GM10847 (cell line): Measurements from ENCODE around the gene CYP27B1.

ENCODE experiments used
- POLR2A ChIP-seq: IDR thresholded peaks from 2 replicates; pipeline ENCODE4 v1.6.1; 2011; ENCODE audit not compliant: insufficient read length; ENCODE audit errors: extremely low read depth

CYP27B1 gene

GRCh38 chr12:57760347-57760982 lies 6.4 kb downstream of the CYP27B1 start:
- no peak for TF ChIP-seq POLR2A

GRCh38 chr12:57759360-57759980 lies 7.4 kb downstream of the CYP27B1 start:
- TF ChIP-seq POLR2A = no peak

GRCh38 chr12:57758552-57759359 lies 8.1 kb downstream of the CYP27B1 start:
- no peak for TF ChIP-seq POLR2A

- TF ChIP-seq POLR2A = no peak
Observed at GRCh38 chr12:57757771-57758170, 9.1 kb downstream of the CYP27B1 start.

- no peak for TF ChIP-seq POLR2A
Observed at GRCh38 chr12:57756406-57757341, 10.2 kb downstream of the CYP27B1 start.

- TF ChIP-seq POLR2A = no peak
Observed at GRCh38 chr12:57755454-57756372, 11.2 kb downstream of the CYP27B1 start.

GRCh38 chr12:57755194-57755453 lies 11.8 kb downstream of the CYP27B1 start:
- no peak for TF ChIP-seq POLR2A

GRCh38 chr12:57754411-57755193 lies 12.3 kb downstream of the CYP27B1 start, which contains the start of gene MARCHF9:
Gene MARCHF9 (plus strand): TSS chr12:57755103. CDS start chr12:57755529, 426 bp downstream.
- TF ChIP-seq POLR2A = no peak

GRCh38 chr12:57753756-57754337 lies 13.0 kb downstream of the CYP27B1 start:
- TF ChIP-seq POLR2A = no peak

GRCh38 chr12:57752668-57753000 lies 14.2 kb downstream of the CYP27B1 start:
- no peak for TF ChIP-seq POLR2A

- peak; percentile 66 for TF ChIP-seq POLR2A
Observed at GRCh38 chr12:57751788-57752667, 14.8 kb downstream of the CYP27B1 start, which contains the start of gene CDK4. Gene CDK4 (minus strand): TSS chr12:57752310. CDS start chr12:57751717, 593 bp downstream.

GRCh38 chr12:57751432-57751787 lies 15.5 kb downstream of the CYP27B1 start:
- no peak for TF ChIP-seq POLR2A
